ENCODE measurements around the gene SLC26A3. TPM values are rescaled to one million over a fixed set of nuclear protein-coding genes. Genes with fewer than 3 reads are reported as not detected.

The SLC26A3 gene
- total and polyA plus RNA-seq, 4 experiments from 2014 or later = not detected

GRCh38 chr7:107818622-107819021 is 15.6 kb upstream of the SLC26A3 start:
- no peak overlapping the region for H3K27ac Mint-ChIP-seq
- Histone ChIP-seq H3K36me3 (ENCODE audit: insufficient read depth, low read length) (no peaks in the 10 kb centered on the region), H3K27ac (ENCODE audit: low read depth, low read length) (no peak overlapping the region), H3K4me1 (ENCODE audit: insufficient read depth, low read length) (no peaks in the 10 kb centered on the region), H3K27me3 (ENCODE audit: insufficient read depth, low read length) (no peaks in the 10 kb centered on the region), H3K4me3 (ENCODE audit: low read length in 2 of 2) (no peak overlapping the region), H3K9me3 (ENCODE audit: control insufficient read depth in 1 of 2, low read length in 2 of 2) (no peaks in the 10 kb centered on the region)
- H3K36me3 Mint-ChIP-seq = no peaks in the 10 kb centered on the region
- H3K4me3 Mint-ChIP-seq = no peak overlapping the region
- H3K27me3 Mint-ChIP-seq = no peaks in the 10 kb centered on the region
- ChIA-PET CTCF (ENCODE audit: partially characterized antibody) (no interaction called here), POLR2A (ENCODE audit: partially characterized antibody) (no interaction called here)
- no peak for DNase-seq
- no peaks in the 10 kb centered on the region for H3K9me3 Mint-ChIP-seq
- intact Hi-C loops (cut with micrococcal nuclease) = no loop called here
- H3K4me1 Mint-ChIP-seq = peaks cover 5 to 13% (median 9%) of the 10 kb centered on the region in 4 donors

DNA sequence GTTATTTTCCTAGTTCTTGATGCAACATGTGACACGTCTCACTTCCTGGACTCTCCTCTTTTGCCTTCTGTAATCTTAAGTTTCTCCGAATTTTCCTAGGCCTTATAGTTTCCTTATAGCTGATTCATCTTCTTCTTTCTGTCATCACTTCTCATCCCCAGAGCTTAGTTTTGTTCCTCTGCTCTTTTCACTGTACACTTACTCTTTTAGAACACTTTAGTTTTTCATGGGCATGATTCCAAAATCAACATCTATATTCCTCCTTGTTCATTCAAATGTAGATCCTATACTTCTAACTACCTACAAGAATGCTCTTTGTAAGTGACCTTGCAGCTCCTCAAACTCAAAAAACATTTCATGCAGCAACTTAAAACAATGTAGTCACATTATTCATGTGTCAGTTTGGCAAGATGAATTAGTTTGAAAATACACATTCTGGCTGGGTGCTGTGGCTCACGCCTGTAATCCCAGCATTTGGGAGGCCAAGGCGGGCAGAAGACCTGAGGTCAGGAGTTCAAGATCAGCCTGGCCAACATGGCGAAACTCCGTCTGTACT is 13.1 kb upstream of the SLC26A3 start:
- no peak for DNase-seq
- no peaks in the 10 kb centered on the region for H3K27me3 ChIP-seq (ENCODE audit: insufficient read depth, low read length)
- no peak overlapping the region for H3K27ac ChIP-seq (ENCODE audit: low read depth, low read length)
- H3K4me3 Mint-ChIP-seq = no peak overlapping the region
- H3K36me3 ChIP-seq (ENCODE audit: insufficient read depth, low read length) = no peaks in the 10 kb centered on the region
- no peaks in the 10 kb centered on the region for H3K36me3 Mint-ChIP-seq
- H3K9me3 ChIP-seq (ENCODE audit: control insufficient read depth in 1 of 2, low read length in 2 of 2) = no peaks in the 10 kb centered on the region
- no peak overlapping the region for H3K27ac Mint-ChIP-seq
- peaks cover 5 to 13% (median 9%) of the 10 kb centered on the region in 4 donors for H3K4me1 Mint-ChIP-seq
- ChIA-PET CTCF (ENCODE audit: partially characterized antibody) (interaction anchor here (1.0 to 1.4 kb wide), 3 partner anchors 9 to 20 kb away, joined by 3 read pairs; no protein-coding TSS in a partner anchor), POLR2A (ENCODE audit: partially characterized antibody) (no interaction called here)
- H3K27me3 Mint-ChIP-seq = no peaks in the 10 kb centered on the region
- H3K9me3 Mint-ChIP-seq = no peaks in the 10 kb centered on the region
- intact Hi-C loops (cut with micrococcal nuclease) = no loop called here
- no peaks in the 10 kb centered on the region for H3K4me1 ChIP-seq (ENCODE audit: insufficient read depth, low read length)
- H3K4me3 ChIP-seq (ENCODE audit: low read length in 2 of 2) = no peak overlapping the region

DNA sequence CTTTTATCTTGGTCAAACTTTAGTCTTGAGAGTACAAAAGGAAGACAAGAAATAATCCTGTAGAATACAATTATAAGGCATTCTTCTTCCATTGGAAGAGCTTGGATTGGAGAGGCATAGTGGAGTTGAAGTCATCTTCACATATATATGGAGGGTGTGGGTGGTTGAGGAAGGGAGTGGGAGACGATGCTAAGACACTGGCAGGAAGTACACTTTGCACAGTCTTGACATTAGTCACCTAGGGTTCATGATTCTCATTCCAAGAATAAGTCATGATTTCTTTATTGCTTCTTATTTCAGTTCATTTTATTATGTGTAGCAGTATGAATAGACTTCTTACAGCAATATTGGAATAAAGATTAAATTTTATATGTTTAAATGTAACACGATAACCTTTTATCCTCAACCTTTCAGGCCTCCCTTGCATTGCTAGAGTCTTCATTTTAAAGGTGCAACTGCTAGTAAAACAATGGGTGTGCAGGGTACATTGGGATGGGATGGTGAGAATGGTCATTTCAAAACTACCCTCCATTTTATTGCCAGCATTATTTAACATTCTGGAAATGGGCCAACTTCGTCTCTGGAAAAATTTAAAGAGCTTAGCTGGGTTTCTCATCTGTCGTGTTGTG is 12.3 kb upstream of the SLC26A3 start:
- ChIA-PET POLR2A (ENCODE audit: partially characterized antibody) (no interaction called here), CTCF (ENCODE audit: partially characterized antibody) (interaction anchor here (1.0 to 1.4 kb wide), 3 partner anchors 8 to 20 kb away, joined by 3 read pairs; no protein-coding TSS in a partner anchor)
- Histone ChIP-seq H3K4me1 (ENCODE audit: insufficient read depth, low read length) (no peaks in the 10 kb centered on the region), H3K9me3 (ENCODE audit: control insufficient read depth in 1 of 2, low read length in 2 of 2) (no peaks in the 10 kb centered on the region), H3K27ac (ENCODE audit: low read depth, low read length) (no peak overlapping the region), H3K27me3 (ENCODE audit: insufficient read depth, low read length) (no peaks in the 10 kb centered on the region), H3K36me3 (ENCODE audit: insufficient read depth, low read length) (no peaks in the 10 kb centered on the region), H3K4me3 (ENCODE audit: low read length in 2 of 2) (no peak overlapping the region)
- Mint-ChIP-seq H3K27ac (no peak overlapping the region), H3K4me1 (peaks cover 6 to 13% (median 9%) of the 10 kb centered on the region in 4 donors), H3K27me3 (no peaks in the 10 kb centered on the region), H3K4me3 (no peak overlapping the region), H3K9me3 (no peaks in the 10 kb centered on the region), H3K36me3 (no peaks in the 10 kb centered on the region)
- intact Hi-C loops (cut with micrococcal nuclease) = no loop called here
- no peak for DNase-seq

DNA sequence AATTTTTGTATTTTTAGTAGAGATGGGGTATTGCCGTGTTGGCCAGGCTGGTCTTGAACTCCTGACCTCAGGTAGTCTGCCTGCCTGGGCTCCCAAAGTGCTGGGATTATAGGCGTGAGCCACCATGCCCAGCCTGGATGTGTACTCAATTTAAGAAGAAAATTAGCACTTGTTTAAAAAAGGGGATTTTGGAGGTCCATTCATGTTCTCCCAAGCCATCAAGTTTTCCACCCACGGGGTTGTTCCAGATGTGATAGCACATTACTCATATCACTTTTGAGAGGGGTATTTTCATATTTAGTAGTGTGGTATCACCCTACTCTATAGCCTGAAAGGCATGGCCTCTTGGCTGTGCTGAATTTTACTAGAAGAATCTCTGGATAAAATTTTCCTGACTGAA is 10.5 kb upstream of the SLC26A3 start:
- Mint-ChIP-seq H3K36me3 (no peaks in the 10 kb centered on the region), H3K4me1 (peaks cover 6 to 13% (median 10%) of the 10 kb centered on the region in 4 donors), H3K9me3 (no peaks in the 10 kb centered on the region), H3K27ac (peak overlapping the region in 1 of 7 donors; percentile 48), H3K4me3 (no peak overlapping the region), H3K27me3 (no peaks in the 10 kb centered on the region)
- ChIA-PET CTCF (ENCODE audit: partially characterized antibody) (no interaction called here), POLR2A (ENCODE audit: partially characterized antibody) (no interaction called here)
- H3K4me3 ChIP-seq (ENCODE audit: low read length in 2 of 2) = no peak overlapping the region
- no peaks in the 10 kb centered on the region for H3K27me3 ChIP-seq (ENCODE audit: insufficient read depth, low read length)
- H3K4me1 ChIP-seq (ENCODE audit: insufficient read depth, low read length) = no peaks in the 10 kb centered on the region
- intact Hi-C loops (cut with micrococcal nuclease) = no loop called here
- H3K27ac ChIP-seq (ENCODE audit: low read depth, low read length) = no peak overlapping the region
- no peaks in the 10 kb centered on the region for H3K36me3 ChIP-seq (ENCODE audit: insufficient read depth, low read length)
- no peak for DNase-seq
- H3K9me3 ChIP-seq (ENCODE audit: control insufficient read depth in 1 of 2, low read length in 2 of 2) = no peaks in the 10 kb centered on the region

GRCh38 chr7:107811934-107812333 is 8.9 kb upstream of the SLC26A3 start:
- Mint-ChIP-seq H3K4me3 (no peak overlapping the region), H3K27me3 (no peaks in the 10 kb centered on the region), H3K36me3 (no peaks in the 10 kb centered on the region), H3K27ac (no peak overlapping the region), H3K9me3 (no peaks in the 10 kb centered on the region), H3K4me1 (peaks cover 6 to 13% (median 10%) of the 10 kb centered on the region in 4 donors)
- H3K9me3 ChIP-seq (ENCODE audit: control insufficient read depth in 1 of 2, low read length in 2 of 2) = no peaks in the 10 kb centered on the region
- ChIA-PET POLR2A (ENCODE audit: partially characterized antibody) (interaction anchor here (0.7 to 1.1 kb wide), 3 partner anchors 14 to 69 kb away, joined by 3 to 5 read pairs (median 3); partner anchors contain the start of gene CBLL1), CTCF (ENCODE audit: partially characterized antibody) (interaction anchor here (0.8 to 0.9 kb wide), 2 partner anchors 10 to 20 kb away, joined by 3 read pairs; no protein-coding TSS in a partner anchor)
- no peaks in the 10 kb centered on the region for H3K4me1 ChIP-seq (ENCODE audit: insufficient read depth, low read length)
- no peak overlapping the region for H3K27ac ChIP-seq (ENCODE audit: low read depth, low read length)
- intact Hi-C loops (cut with micrococcal nuclease) = no loop called here
- DNase-seq = no peak
- no peak overlapping the region for H3K4me3 ChIP-seq (ENCODE audit: low read length in 2 of 2)
- no peaks in the 10 kb centered on the region for H3K36me3 ChIP-seq (ENCODE audit: insufficient read depth, low read length)
- no peaks in the 10 kb centered on the region for H3K27me3 ChIP-seq (ENCODE audit: insufficient read depth, low read length)

DNA sequence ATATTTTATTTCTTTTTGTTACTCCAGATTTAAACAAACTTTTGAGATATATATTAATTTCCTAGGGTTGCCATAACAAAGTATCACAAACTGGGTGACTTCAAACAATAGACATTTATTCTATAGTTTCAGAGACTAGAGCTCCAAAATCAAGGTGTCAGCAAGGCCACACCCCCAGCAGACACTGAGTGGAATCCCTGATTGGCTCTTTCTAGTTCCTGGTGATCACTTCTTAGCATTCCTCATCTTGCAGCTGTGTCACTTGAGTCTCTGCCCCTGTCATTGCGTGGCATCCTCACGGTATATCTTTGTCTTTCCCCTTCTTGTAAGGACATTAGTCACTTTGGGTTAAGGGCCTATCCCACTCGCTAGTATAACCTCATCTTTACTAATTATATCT is 7.6 kb upstream of the SLC26A3 start:
- intact Hi-C loops (cut with micrococcal nuclease) = no loop called here
- Histone ChIP-seq H3K4me1 (ENCODE audit: insufficient read depth, low read length) (no peaks in the 10 kb centered on the region), H3K36me3 (ENCODE audit: insufficient read depth, low read length) (no peaks in the 10 kb centered on the region), H3K27me3 (ENCODE audit: insufficient read depth, low read length) (no peaks in the 10 kb centered on the region), H3K4me3 (ENCODE audit: low read length in 2 of 2) (no peak overlapping the region), H3K27ac (ENCODE audit: low read depth, low read length) (no peak overlapping the region), H3K9me3 (ENCODE audit: control insufficient read depth in 1 of 2, low read length in 2 of 2) (no peaks in the 10 kb centered on the region)
- no peak overlapping the region for H3K4me3 Mint-ChIP-seq
- H3K4me1 Mint-ChIP-seq = peaks cover 3 to 7% (median 6%) of the 10 kb centered on the region in 4 donors
- ChIA-PET POLR2A (ENCODE audit: partially characterized antibody) (no interaction called here), CTCF (ENCODE audit: partially characterized antibody) (no interaction called here)
- no peaks in the 10 kb centered on the region for H3K36me3 Mint-ChIP-seq
- DNase-seq = no peak
- no peaks in the 10 kb centered on the region for H3K9me3 Mint-ChIP-seq
- H3K27me3 Mint-ChIP-seq = no peaks in the 10 kb centered on the region
- no peak overlapping the region for H3K27ac Mint-ChIP-seq

DNA sequence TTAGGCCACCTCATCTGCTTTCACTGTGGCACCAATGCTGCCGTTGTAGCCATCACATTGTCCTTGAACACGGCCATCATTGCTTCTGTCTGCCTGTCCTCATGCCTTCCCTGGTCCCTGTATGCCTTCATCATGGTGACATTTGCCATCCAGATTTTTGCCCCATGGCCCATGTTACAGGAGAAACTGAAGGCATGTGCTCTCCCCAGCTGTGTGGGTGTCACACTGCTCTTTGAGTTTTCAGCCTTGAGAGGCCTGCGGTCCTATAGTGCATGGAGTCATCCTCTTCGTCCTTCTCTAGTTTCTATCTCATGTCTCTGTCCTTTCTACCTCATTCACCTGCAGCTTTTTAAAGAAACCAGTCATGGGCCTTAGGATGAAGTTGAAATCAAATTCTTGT is 6.2 kb upstream of the SLC26A3 start:
- H3K27me3 Mint-ChIP-seq = no peaks in the 10 kb centered on the region
- Histone ChIP-seq H3K27ac (ENCODE audit: low read depth, low read length) (no peak overlapping the region), H3K4me1 (ENCODE audit: insufficient read depth, low read length) (no peaks in the 10 kb centered on the region), H3K27me3 (ENCODE audit: insufficient read depth, low read length) (no peaks in the 10 kb centered on the region), H3K4me3 (ENCODE audit: low read length in 2 of 2) (no peak overlapping the region), H3K36me3 (ENCODE audit: insufficient read depth, low read length) (no peaks in the 10 kb centered on the region), H3K9me3 (ENCODE audit: control insufficient read depth in 1 of 2, low read length in 2 of 2) (no peaks in the 10 kb centered on the region)
- no peak for DNase-seq
- H3K4me1 Mint-ChIP-seq = peaks cover 0 to 4% (median under 1%) of the 10 kb centered on the region in 4 donors
- POLR2A ChIA-PET (ENCODE audit: partially characterized antibody) = no interaction called here
- intact Hi-C loops (cut with micrococcal nuclease) = no loop called here
- CTCF ChIA-PET (ENCODE audit: partially characterized antibody) = no interaction called here
- H3K27ac Mint-ChIP-seq = peak overlapping the region in 2 of 7 donors; percentile 54 to 60
- H3K4me3 Mint-ChIP-seq = no peak overlapping the region
- H3K9me3 Mint-ChIP-seq = peaks cover 0 to 5% (median 0%) of the 10 kb centered on the region in 8 donors
- peaks cover 0 to 4% of the 10 kb centered on the region in 2 donors for H3K36me3 Mint-ChIP-seq
